Measurements from ENCODE around the gene SEC14L2. TPM values are rescaled to one million over a fixed set of nuclear protein-coding genes. Genes with fewer than 3 reads are reported as not detected.
A peak's percentile ranks its signal among the peaks of the same experiment; 100 is the strongest.

SEC14L2 gene
- total RNA-seq, 1 experiment from 2014 or later = 33.5 TPM

- CTCF ChIA-PET = interaction anchor here (0.6 to 2.7 kb wide), 13 partner anchors 9 to 146 kb away, joined by 3 to 12 read pairs (median 4); partner anchors contain the start of gene RNF215
- Histone ChIP-seq H3K9me2 (ENCODE audit: insufficient read depth) (no peaks in the 10 kb centered on the region), H3K9ac (ENCODE audit: low read length) (peak overlapping the region; percentile 96), H3K4me3 (replicated peaks in 1 of 2; ENCODE audit: low read depth in 1 of 2, low read length in 2 of 2) (peak overlapping the region; percentile 66 to 82), H3K4me1 (ENCODE audit: control insufficient read depth in 1 of 2, insufficient read depth in 2 of 2, low read length in 2 of 2) (peaks cover 44 to 82% of the 10 kb centered on the region in 2 experiments), H3K27ac (ENCODE audit: low read depth, low read length) (peak overlapping the region; percentile 98), H3K9me3 (ENCODE audit: control insufficient read depth in 1 of 2, insufficient read depth in 1 of 2, low read depth in 1 of 2, low read length in 2 of 2) (no peaks in the 10 kb centered on the region), H3K36me3 (ENCODE audit: control insufficient read depth in 1 of 2, insufficient read depth in 2 of 2, low read length in 2 of 2) (peaks cover 9 to 19% of the 10 kb centered on the region in 2 experiments; a peak in 2 of 4 replicates), H3K27me3 (ENCODE audit: insufficient read depth, low read length) (no peaks in the 10 kb centered on the region), H2AFZ (ENCODE audit: low read depth, low read length, poor library complexity, severe bottlenecking) (no peak overlapping the region), H4K20me1 (ENCODE audit: insufficient read depth) (no peaks in the 10 kb centered on the region), H3K4me2 (ENCODE audit: low read length) (peak overlapping the region; percentile 93), H3K79me2 (ENCODE audit: insufficient read depth, low read length) (peaks cover 22% of the 10 kb centered on the region; the same call in 1 of the 2 replicates)
- TF ChIP-seq ZBTB33 (IDR thresholded peaks at IDR 0.05; ENCODE audit: extremely low read depth, insufficient replicate concordance, low read length) (peak; percentile 40), POLR2A (IDR thresholded peaks at IDR 0.05; ENCODE audit: borderline replicate concordance, extremely low read depth, insufficient read depth, insufficient read length) (peak; percentile 93), ZFX (IDR thresholded peaks at IDR 0.05) (peak; percentile 92), SIN3A (IDR thresholded peaks at IDR 0.05; ENCODE audit: low read depth) (no peak)
- intact Hi-C loops (cut with micrococcal nuclease) = loop anchor here (10.0 kb wide), 1 partner anchor 661 kb away; the partner anchor contains the start of gene SMTN
- RAD21 ChIA-PET (ENCODE audit: low non-redundant PET in 1 of 2, low total read pairs in 2 of 2, uncharacterized antibody in 2 of 2, unreplicated experiment in 2 of 2) = interaction anchor here (0.8 to 1.8 kb wide), 5 partner anchors 26 to 136 kb away, joined by 3 to 6 read pairs (median 4); partner anchors contain the start of genes RNF215 (in 1 of the 2) and SEC14L2 (in 1 of the 2)
- TSS peak; percentile 59 for BruUV-seq (replicated peaks)
- POLR2A ChIA-PET = interaction anchor here (0.6 to 4.6 kb wide), 17 partner anchors 10 to 226 kb away, joined by 3 to 40 read pairs (median 6); partner anchors contain the start of genes RNF215, SEC14L2 and TBC1D10A
- ATAC-seq (peak; percentile 40), DNase-seq (ENCODE audit: low read depth, low spot score) (no peak)
These were observed 26.6 kb downstream of the SEC14L2 start for GRCh38 chr22:30423301-30423958.

Data from HCT116 (cell line).